Measurements from ENCODE around the gene PSORS1C1.

- no peak for TF ChIP-seq CTCF (conservative IDR thresholded peaks at IDR 0.05; ENCODE audit: low read depth, low read length)
- TF ChIP-seq NFE2L2 (IDR thresholded peaks at IDR 0.05; ENCODE audit: low read depth, low read length): no peak
- no peak for TF ChIP-seq MXI1 (IDR thresholded peaks at IDR 0.05; ENCODE audit: borderline replicate concordance, low read depth, low read length)
- TF ChIP-seq POLR2A (IDR thresholded peaks at IDR 0.05; ENCODE audit: low read depth, low read length): no peak
- TF ChIP-seq RFX5 (IDR thresholded peaks at IDR 0.05; ENCODE audit: low read depth, low read length): no peak
- TF ChIP-seq RAD21 (IDR thresholded peaks at IDR 0.05; ENCODE audit: low read length): no peak
- no peak for TF ChIP-seq RCOR1 (IDR thresholded peaks at IDR 0.05; ENCODE audit: insufficient replicate concordance, low read length)
Measured at GRCh38 chr6:31125162-31125561, 10.6 kb downstream of the PSORS1C1 start.
